NT2/D1 (cell line): Measurements from ENCODE around the gene SUGP1.

Experiments
- DNase-seq: peaks from one replicate; pipeline ENCODE4 v3.0.0-alpha.2; 2011; ENCODE audit warnings: low read depth, low spot score
- H3K27me3 ChIP-seq: 2 replicates; pipeline ENCODE4 v1.6.0; 2011; ENCODE audit warnings: mild to moderate bottlenecking; ENCODE audit not compliant: insufficient read length, insufficient read depth
- H3K36me3 ChIP-seq: 2 replicates; pipeline ENCODE4 v1.6.1; 2011; ENCODE audit warnings: mild to moderate bottlenecking, low read length, mixed read lengths; ENCODE audit not compliant: insufficient read depth, insufficient read length
- H3K4me1 ChIP-seq: 2 replicates; pipeline ENCODE4 v1.5.1; 2011; ENCODE audit not compliant: insufficient read depth, insufficient read length
- H3K4me3 ChIP-seq: 2 replicates; pipeline ENCODE4 v1.5.1; 2011; ENCODE audit warnings: low read depth; ENCODE audit not compliant: insufficient read length
- H3K9ac ChIP-seq: 2 replicates; pipeline ENCODE4 v1.6.0; 2011; ENCODE audit warnings: low read depth; ENCODE audit not compliant: insufficient read length
- H3K9me3 ChIP-seq: 2 replicates; pipeline ENCODE4 v1.5.1; 2011; ENCODE audit warnings: mild to moderate bottlenecking, low read length; ENCODE audit not compliant: insufficient read depth
- SUZ12 ChIP-seq: IDR thresholded peaks from 2 replicates; pipeline ENCODE4 v1.6.1; 2011; ENCODE audit not compliant: insufficient read length, insufficient read depth; ENCODE audit errors: extremely low read depth
- YY1 ChIP-seq: IDR thresholded peaks from 2 replicates; pipeline ENCODE4 v1.6.1; 2011; ENCODE audit not compliant: insufficient read length, insufficient read depth
- ZNF274 ChIP-seq: IDR thresholded peaks from 2 replicates; pipeline ENCODE4 v1.6.1; 2011; ENCODE audit warnings: mild to moderate bottlenecking, low read depth, low read length

Gene SUGP1

GRCh38 chr19:19296953-19297689 lies 23.2 kb downstream of the SUGP1 start:
- H3K36me3 ChIP-seq: peaks cover 90% of the 10 kb centered on the region
- no peak overlapping the region for H3K9ac ChIP-seq

GRCh38 chr19:19294914-19295313 lies 25.4 kb downstream of the SUGP1 start:
- H3K36me3 ChIP-seq: peaks cover 78% of the 10 kb centered on the region

More at GRCh38 chr19:19296953-19297689, 23.2 kb downstream of the SUGP1 start:
- Histone ChIP-seq H3K9me3 (no peaks in the 10 kb centered on the region), H3K27me3 (no peaks in the 10 kb centered on the region), H3K4me3 (no peak overlapping the region), H3K4me1 (no peaks in the 10 kb centered on the region)
- TF ChIP-seq SUZ12: no peak
- TF ChIP-seq YY1: no peak
- no peak for TF ChIP-seq ZNF274
- DNase-seq: no peak

DNA sequence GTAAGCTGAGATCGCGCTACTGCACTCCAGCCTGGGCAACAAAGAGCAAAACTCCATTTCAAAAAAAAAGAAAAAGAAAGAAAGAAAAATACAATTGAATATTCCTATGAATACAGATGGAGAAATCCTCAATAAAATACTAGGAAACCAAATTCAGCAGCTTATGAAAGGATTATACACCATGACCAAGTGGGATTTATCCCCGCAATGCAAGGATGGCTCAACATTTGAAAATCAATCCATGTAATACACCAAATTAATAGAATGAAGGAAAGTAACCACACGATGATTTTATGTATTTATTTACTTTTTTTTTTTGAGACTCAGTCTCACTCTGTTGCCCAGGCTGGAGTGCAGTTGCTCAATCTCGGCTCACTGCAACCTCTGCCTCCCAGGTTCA lies 27.7 kb downstream of the SUGP1 start:
- no peak overlapping the region for H3K9ac ChIP-seq
- no peaks in the 10 kb centered on the region for H3K4me1 ChIP-seq
- H3K27me3 ChIP-seq: no peaks in the 10 kb centered on the region
- TF ChIP-seq YY1: no peak
- no peak for TF ChIP-seq SUZ12
- no peak for TF ChIP-seq ZNF274
- H3K36me3 ChIP-seq: peaks cover 81% of the 10 kb centered on the region
- H3K9me3 ChIP-seq: no peaks in the 10 kb centered on the region
- no peak for DNase-seq
- H3K4me3 ChIP-seq: no peak overlapping the region

More at GRCh38 chr19:19294914-19295313, 25.4 kb downstream of the SUGP1 start:
- Histone ChIP-seq H3K9ac (no peak overlapping the region), H3K9me3 (no peaks in the 10 kb centered on the region), H3K27me3 (no peaks in the 10 kb centered on the region), H3K4me3 (no peak overlapping the region), H3K4me1 (no peaks in the 10 kb centered on the region)
- TF ChIP-seq YY1 (no peak), SUZ12 (no peak), ZNF274 (no peak)
- DNase-seq: no peak

GRCh38 chr19:19285686-19286085 lies 34.6 kb downstream of the SUGP1 start:
- Histone ChIP-seq H3K4me3 (no peak overlapping the region), H3K27me3 (no peaks in the 10 kb centered on the region)

DNA sequence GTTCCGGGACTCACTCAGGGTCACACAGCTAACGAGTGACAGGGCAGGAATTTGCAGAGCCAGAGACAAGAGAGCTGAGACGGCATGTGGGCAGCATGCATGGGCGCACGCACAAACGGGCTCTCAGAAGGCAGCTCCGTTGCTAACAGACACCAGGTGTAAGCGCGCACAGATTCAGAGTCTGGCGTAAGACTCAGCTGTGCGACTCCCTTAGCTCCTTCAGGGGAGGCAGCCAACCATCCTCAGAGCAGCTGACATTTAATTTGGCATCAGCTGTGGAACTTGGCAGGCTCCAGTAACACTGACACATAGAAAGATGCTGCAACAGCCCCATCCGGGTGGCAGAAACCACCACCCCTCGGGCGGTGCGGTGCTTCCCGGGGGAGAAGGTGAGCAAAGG lies 39.7 kb downstream of the SUGP1 start:
- H3K36me3 ChIP-seq: peaks cover 85% of the 10 kb centered on the region

More at GRCh38 chr19:19285686-19286085, 34.6 kb downstream of the SUGP1 start:
- Histone ChIP-seq H3K36me3 (peaks cover 80% of the 10 kb centered on the region), H3K9me3 (no peaks in the 10 kb centered on the region), H3K4me1 (no peaks in the 10 kb centered on the region), H3K9ac (no peak overlapping the region)
- DNase-seq: no peak
- no peak for TF ChIP-seq ZNF274
- TF ChIP-seq SUZ12: no peak
- no peak for TF ChIP-seq YY1

GRCh38 chr19:19279853-19280252 lies 40.5 kb downstream of the SUGP1 start:
- TF ChIP-seq YY1 (no peak), SUZ12 (no peak), ZNF274 (no peak)
- no peak overlapping the region for H3K9ac ChIP-seq
- H3K27me3 ChIP-seq: no peaks in the 10 kb centered on the region
- peaks cover 5% of the 10 kb centered on the region for H3K4me1 ChIP-seq
- H3K4me3 ChIP-seq: no peak overlapping the region
- no peaks in the 10 kb centered on the region for H3K9me3 ChIP-seq
- H3K36me3 ChIP-seq: peaks cover 90% of the 10 kb centered on the region
- DNase-seq: no peak

More for the DNA sequence above, 39.7 kb downstream of the SUGP1 start:
- TF ChIP-seq SUZ12 (no peak), ZNF274 (no peak), YY1 (no peak)
- DNase-seq: no peak
- H3K9ac ChIP-seq: no peak overlapping the region
- peaks cover 2% of the 10 kb centered on the region for H3K4me1 ChIP-seq
- no peak overlapping the region for H3K4me3 ChIP-seq
- no peaks in the 10 kb centered on the region for H3K9me3 ChIP-seq
- no peaks in the 10 kb centered on the region for H3K27me3 ChIP-seq

GRCh38 chr19:19279062-19279612 lies 41.2 kb downstream of the SUGP1 start:
- H3K36me3 ChIP-seq: peaks cover 87% of the 10 kb centered on the region
- H3K9me3 ChIP-seq: no peaks in the 10 kb centered on the region
- no peak for DNase-seq
- H3K9ac ChIP-seq: no peak overlapping the region
- H3K4me1 ChIP-seq: peaks cover 6% of the 10 kb centered on the region
- TF ChIP-seq YY1 (no peak), ZNF274 (no peak), SUZ12 (no peak)
- H3K4me3 ChIP-seq: no peak overlapping the region
- H3K27me3 ChIP-seq: no peaks in the 10 kb centered on the region

DNA sequence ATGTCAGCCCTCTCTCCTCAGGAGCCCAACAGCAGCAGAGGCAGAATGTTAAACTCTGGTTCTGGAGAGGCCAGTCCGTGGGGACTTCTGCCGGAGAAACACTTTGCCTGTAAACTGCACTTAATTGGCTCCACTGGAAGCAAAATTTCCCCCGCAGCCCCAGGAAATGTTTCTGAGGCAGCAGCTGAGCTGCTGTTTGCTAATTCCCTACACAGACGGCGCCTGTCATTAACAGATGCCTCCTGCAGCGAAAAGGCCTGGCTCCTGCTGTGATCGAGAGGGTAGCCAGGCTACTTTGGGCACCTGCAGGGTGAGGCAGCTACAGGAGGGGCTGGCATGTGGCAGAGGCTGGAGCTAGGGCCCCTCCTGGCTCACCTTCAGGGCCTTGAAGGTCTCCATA lies 42.0 kb downstream of the SUGP1 start:
- no peak for DNase-seq
- Histone ChIP-seq H3K27me3 (no peaks in the 10 kb centered on the region), H3K36me3 (peaks cover 81% of the 10 kb centered on the region), H3K4me3 (no peak overlapping the region), H3K9ac (no peak overlapping the region), H3K9me3 (no peaks in the 10 kb centered on the region), H3K4me1 (peaks cover 6% of the 10 kb centered on the region)
- TF ChIP-seq YY1: no peak
- TF ChIP-seq ZNF274: no peak
- TF ChIP-seq SUZ12: no peak
